SU-DHL-6 (cell line): ENCODE results near the gene PID1.

Experiments used
- H2AFZ ChIP-seq: fragments of 200-600 bp; sonication (generic); 2 replicates; pipeline ENCODE4 v1.6.1; 2014; ENCODE audit warnings: low read depth, mild to moderate bottlenecking, moderate library complexity, mixed read lengths, antibody characterized with exemption, low read length; ENCODE audit not compliant: severe bottlenecking
- H3F3A ChIP-seq: fragments of 200-600 bp; shearing (Covaris generic); 2 replicates; pipeline ENCODE4 v1.6.0; 2016; ENCODE audit warnings: antibody characterized with exemption, mild to moderate bottlenecking; ENCODE audit not compliant: insufficient read depth
- H3K27ac ChIP-seq: fragments of 200-600 bp; sonication (generic); 2 replicates; pipeline ENCODE4 v1.5.1; 2016; ENCODE audit warnings: low read depth, mild to moderate bottlenecking, low read length, moderate library complexity, mixed read lengths
- H3K27me3 ChIP-seq: fragments of 200-600 bp; sonication (generic), shearing (Covaris generic); 2 replicates; pipeline ENCODE4 v1.6.0; 2014; ENCODE audit warnings: mild to moderate bottlenecking, low read length
- H3K36me3 ChIP-seq: fragments of 200-600 bp; sonication (generic); 2 replicates; pipeline ENCODE4 v1.6.1; 2014; ENCODE audit warnings: mild to moderate bottlenecking, low read length, mixed read lengths
- H3K4me2 ChIP-seq: fragments of 300-600, 200-600 bp; shearing (Covaris generic), sonication (generic); 2 replicates; pipeline ENCODE4 v1.6.0; 2014; ENCODE audit warnings: low read length, low read depth, mild to moderate bottlenecking; ENCODE audit not compliant: poor library complexity, severe bottlenecking
- H3K4me3 ChIP-seq: fragments of 200-600 bp; sonication (generic); 2 replicates; pipeline ENCODE4 v1.5.1; 2014; ENCODE audit warnings: antibody characterized with exemption, low read length, mild to moderate bottlenecking, mixed read lengths; ENCODE audit not compliant: insufficient read depth, poor library complexity, severe bottlenecking
- H3K79me2 ChIP-seq: fragments of 200-600 bp; sonication (generic); 2 replicates; pipeline ENCODE4 v1.6.1; 2014; ENCODE audit warnings: mild to moderate bottlenecking, low read length, moderate library complexity; ENCODE audit not compliant: insufficient read depth
- H3K9ac ChIP-seq: fragments of 200-600 bp; sonication (generic); 2 replicates; pipeline ENCODE4 v1.7.0; 2014; ENCODE audit warnings: mild to moderate bottlenecking, low read length
- H3K9me2 ChIP-seq: fragments of 200-600 bp; sonication (generic); replicated peaks from 2 replicates; pipeline ENCODE4 v1.6.1; 2014; ENCODE audit warnings: low read length; ENCODE audit not compliant: insufficient read depth
- H3K9me3 ChIP-seq: fragments of 200-600 bp; sonication (generic); 2 replicates; pipeline ENCODE4 v1.6.1; 2014; ENCODE audit warnings: low read length, mixed read lengths; ENCODE audit not compliant: insufficient read depth
- H4K20me1 ChIP-seq: fragments of 200-600 bp; sonication (generic); 2 replicates; pipeline ENCODE4 v1.6.1; 2014; ENCODE audit warnings: low read depth, mild to moderate bottlenecking, antibody characterized with exemption, low read length, moderate library complexity, mixed read lengths
- EZH2phosphoT487 ChIP-seq: fragments of 200-600 bp; sonication (generic), shearing (Covaris generic); conservative IDR thresholded peaks from 2 replicates; pipeline ENCODE4 v1.6.1; 2018; ENCODE audit warnings: mild to moderate bottlenecking, antibody characterized with exemption, low read length, moderate library complexity, mixed read lengths
- TF ChIP-seq, protein P1 (sequence below): fragments of 200-600 bp; sonication (generic); IDR thresholded peaks from one replicate; pipeline ENCODE4 v1.5.1; 2017; ENCODE audit warnings: antibody characterized with exemption, mild to moderate bottlenecking, low read length, moderate library complexity; ENCODE audit not compliant: insufficient read depth, poor library complexity, severe bottlenecking

The PID1 gene

DNA sequence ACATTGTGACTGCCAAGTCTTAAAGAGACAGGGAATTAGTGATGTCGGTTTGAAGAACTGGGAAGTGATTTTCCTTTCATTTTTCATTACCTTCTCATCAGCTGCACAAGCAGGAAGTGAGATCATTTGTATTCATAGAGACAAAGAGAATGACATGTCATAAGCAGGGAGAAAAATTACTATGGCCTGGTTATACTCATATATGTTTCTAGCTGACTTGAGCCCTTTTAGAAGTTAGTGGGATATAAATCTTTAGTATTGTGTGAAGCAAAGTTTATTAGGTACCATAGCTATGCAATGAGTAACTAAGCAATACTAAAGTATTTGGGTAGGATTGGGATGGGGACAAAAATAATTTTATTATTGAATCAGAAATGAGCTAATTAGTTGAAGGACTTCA lies 284.1 kb downstream of the PID1 start:
- no peaks in the 10 kb centered on the region for H3F3A ChIP-seq
- no peak overlapping the region for H3K4me3 ChIP-seq
- no peaks in the 10 kb centered on the region for H4K20me1 ChIP-seq
- no peaks in the 10 kb centered on the region for H3K79me2 ChIP-seq
- H3K9ac ChIP-seq: no peak overlapping the region
- H3K27ac ChIP-seq: no peak overlapping the region
- H3K9me3 ChIP-seq: no peaks in the 10 kb centered on the region
- H3K27me3 ChIP-seq: no peaks in the 10 kb centered on the region
- no peak overlapping the region for H2AFZ ChIP-seq
- H3K4me2 ChIP-seq: no peak overlapping the region
- no peaks in the 10 kb centered on the region for H3K36me3 ChIP-seq
- no peaks in the 10 kb centered on the region for H3K9me2 ChIP-seq
- TF ChIP-seq, protein P1, sequence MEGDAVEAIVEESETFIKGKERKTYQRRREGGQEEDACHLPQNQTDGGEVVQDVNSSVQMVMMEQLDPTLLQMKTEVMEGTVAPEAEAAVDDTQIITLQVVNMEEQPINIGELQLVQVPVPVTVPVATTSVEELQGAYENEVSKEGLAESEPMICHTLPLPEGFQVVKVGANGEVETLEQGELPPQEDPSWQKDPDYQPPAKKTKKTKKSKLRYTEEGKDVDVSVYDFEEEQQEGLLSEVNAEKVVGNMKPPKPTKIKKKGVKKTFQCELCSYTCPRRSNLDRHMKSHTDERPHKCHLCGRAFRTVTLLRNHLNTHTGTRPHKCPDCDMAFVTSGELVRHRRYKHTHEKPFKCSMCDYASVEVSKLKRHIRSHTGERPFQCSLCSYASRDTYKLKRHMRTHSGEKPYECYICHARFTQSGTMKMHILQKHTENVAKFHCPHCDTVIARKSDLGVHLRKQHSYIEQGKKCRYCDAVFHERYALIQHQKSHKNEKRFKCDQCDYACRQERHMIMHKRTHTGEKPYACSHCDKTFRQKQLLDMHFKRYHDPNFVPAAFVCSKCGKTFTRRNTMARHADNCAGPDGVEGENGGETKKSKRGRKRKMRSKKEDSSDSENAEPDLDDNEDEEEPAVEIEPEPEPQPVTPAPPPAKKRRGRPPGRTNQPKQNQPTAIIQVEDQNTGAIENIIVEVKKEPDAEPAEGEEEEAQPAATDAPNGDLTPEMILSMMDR: no peak
- no peak for TF ChIP-seq EZH2phosphoT487

DNA sequence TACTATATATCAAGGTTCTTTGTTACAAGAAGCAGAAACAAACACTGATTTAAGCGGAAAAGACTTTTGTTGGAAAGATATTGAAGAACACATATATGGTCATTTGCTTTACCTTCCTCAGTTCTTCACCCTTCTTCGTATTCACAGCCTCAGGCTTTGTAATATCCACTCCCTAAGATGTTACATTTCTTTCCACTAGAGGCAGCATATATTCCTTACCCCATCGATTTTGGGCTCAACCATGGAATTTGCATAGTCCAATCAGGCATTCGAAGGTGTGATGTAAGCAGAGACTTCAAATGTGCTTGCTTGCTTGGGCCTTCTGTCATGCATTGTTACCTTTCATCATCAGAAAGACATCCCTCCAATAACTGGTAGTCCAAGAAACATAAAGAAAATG lies 287.4 kb downstream of the PID1 start:
- Histone ChIP-seq H2AFZ (no peak overlapping the region), H3K27ac (no peak overlapping the region), H3K9ac (no peak overlapping the region), H3K27me3 (no peaks in the 10 kb centered on the region), H3K79me2 (no peaks in the 10 kb centered on the region), H4K20me1 (no peaks in the 10 kb centered on the region), H3K4me2 (no peak overlapping the region), H3K4me3 (no peak overlapping the region), H3K9me2 (no peaks in the 10 kb centered on the region), H3K9me3 (no peaks in the 10 kb centered on the region), H3F3A (no peaks in the 10 kb centered on the region), H3K36me3 (no peaks in the 10 kb centered on the region)
- TF ChIP-seq, protein P1: no peak
- no peak for TF ChIP-seq EZH2phosphoT487

DNA sequence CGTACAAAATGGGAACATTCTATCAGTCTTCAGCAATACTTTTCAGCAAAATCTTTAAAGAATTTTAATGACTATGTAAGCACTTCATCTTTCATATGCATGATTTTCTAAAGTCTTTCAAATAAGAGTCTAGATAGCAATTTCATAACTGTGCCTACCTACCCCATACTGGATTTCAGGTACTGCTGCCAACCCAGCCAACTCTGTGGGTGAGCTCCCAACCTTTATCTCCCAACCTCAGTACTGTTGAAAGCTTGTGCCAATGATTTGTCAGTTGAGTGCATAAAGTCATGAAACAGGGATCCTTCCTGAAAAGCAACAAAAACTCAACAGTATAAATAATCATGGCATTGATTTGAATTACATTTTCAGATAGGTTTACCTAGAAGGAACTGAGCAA lies 296.9 kb downstream of the PID1 start:
- no peaks in the 10 kb centered on the region for H3K9me3 ChIP-seq
- H3K27ac ChIP-seq: no peak overlapping the region
- no peak for TF ChIP-seq EZH2phosphoT487
- TF ChIP-seq, protein P1: no peak
- no peak overlapping the region for H3K9ac ChIP-seq
- no peak overlapping the region for H3K4me3 ChIP-seq
- H3K27me3 ChIP-seq: no peaks in the 10 kb centered on the region
- H3K79me2 ChIP-seq: no peaks in the 10 kb centered on the region
- no peaks in the 10 kb centered on the region for H3K9me2 ChIP-seq
- no peaks in the 10 kb centered on the region for H3F3A ChIP-seq
- no peak overlapping the region for H2AFZ ChIP-seq
- H3K4me2 ChIP-seq: no peak overlapping the region
- no peaks in the 10 kb centered on the region for H3K36me3 ChIP-seq
- H4K20me1 ChIP-seq: no peaks in the 10 kb centered on the region
